IPS DF 4.7 (cell line): ENCODE data around the gene CPM.

Source experiments
- DNase-seq: peaks from one replicate; pipeline ENCODE4 v3.0.0-alpha.2; 2013; ENCODE audit warnings: low spot score; ENCODE audit errors: extremely low read depth

The CPM gene

GRCh38 chr12:68956466-68956865 is 23.5 kb upstream of the CPM start:
- DNase-seq, result no peak

- no peak for DNase-seq
Observed at GRCh38 chr12:68954811-68955210, 21.8 kb upstream of the CPM start.

GRCh38 chr12:68953536-68953935 is 20.6 kb upstream of the CPM start:
- DNase-seq, result no peak

DNA sequence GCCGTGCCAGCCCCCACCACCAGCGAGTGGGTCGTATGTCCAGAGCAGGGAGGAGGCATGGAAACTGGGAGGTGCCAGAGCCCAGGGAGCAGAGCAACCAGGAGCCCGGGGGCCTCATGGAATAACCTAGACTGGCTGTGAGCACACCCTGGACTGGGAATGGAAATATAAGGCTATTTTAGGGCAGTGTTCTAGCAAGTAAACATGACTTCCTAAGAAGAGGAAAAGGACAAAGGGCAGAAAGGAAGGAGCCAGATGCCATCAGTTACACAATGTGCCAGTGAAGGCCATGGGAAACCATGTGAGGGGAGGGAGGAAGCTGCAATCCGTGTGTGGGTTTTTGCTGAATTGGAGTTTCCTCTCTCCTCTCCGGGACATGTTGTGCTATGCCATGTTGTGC is 18.7 kb upstream of the CPM start:
- no peak for DNase-seq

DNA sequence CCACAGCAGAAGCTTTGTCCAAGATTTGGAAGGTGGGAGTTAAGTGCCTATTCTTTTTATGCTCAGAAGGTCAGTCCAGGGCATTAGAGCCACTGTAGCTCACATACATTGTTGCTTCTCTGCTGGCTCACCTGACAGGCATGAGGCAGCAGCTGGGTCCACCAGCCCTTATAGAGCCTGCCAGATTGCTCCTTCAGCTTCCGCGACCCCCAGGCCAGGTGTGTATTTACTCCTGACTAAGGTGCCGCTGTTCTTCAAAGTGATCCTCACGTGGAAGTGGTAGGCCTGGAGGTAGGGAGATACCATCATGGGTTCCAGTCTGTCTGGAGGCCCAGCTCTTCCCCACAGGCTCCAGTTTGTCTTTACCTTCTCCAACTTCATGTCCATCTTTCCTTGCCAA is 17.5 kb upstream of the CPM start:
- no peak for DNase-seq

- DNase-seq, result no peak
Observed at GRCh38 chr12:68945255-68945654, 12.3 kb upstream of the CPM start.

DNA sequence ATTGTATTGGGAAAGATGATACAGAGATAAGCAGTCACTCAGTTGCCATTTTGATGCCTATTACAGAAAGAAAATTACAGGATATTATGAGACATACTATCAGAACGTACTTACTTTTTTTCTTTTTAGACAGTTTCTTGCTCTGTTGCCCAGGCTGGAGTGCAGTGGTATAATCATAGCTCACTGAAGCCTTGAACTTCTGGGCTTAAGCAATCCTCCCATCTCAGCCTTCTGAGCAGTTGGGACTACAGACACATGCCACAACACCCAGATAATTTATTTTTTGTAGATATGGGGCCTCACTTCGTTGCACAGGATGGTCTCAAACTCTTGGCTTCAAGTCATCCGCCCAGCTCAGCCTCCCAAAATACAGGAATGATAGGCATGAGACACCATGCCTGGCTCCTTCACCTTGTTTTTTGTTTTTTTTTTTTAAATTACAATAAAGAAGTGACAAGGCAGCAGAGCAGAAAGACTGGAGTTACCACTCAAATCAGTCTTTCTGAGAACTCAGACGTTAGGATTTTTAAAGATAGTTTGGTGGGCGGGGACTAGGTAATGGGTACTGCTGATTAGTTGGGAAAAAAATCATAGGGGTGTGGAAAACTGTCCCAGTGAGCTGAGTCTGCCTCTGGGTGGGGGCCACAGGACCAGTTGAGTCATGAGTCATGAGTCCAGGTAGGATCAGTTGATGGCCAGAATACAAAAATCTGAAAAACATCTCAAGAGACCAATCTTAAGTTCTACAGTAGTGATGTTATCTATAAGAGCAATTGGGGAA is 11.5 kb upstream of the CPM start:
- no peak for DNase-seq

DNA sequence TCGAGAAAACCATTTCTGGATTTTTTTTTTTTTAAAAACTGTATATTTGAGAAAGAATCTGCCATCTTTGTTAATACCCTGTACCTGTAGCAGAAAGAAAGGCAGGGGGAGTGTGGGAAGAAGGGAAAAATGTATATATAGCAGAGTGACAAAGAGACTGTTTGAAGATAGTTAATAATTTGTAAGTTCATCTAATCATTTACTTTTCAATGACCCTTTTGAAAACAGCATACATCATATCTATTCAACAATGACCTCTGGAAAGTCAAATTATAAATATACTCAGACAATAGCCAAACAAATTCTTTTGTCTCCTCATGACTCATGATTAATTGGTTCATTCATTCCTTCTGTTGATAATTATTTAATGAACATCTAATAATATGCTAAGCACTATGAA is 10.9 kb upstream of the CPM start:
- DNase-seq, result no peak

- DNase-seq, result no peak
Observed at GRCh38 chr12:68940731-68941130, 7.8 kb upstream of the CPM start.

DNA sequence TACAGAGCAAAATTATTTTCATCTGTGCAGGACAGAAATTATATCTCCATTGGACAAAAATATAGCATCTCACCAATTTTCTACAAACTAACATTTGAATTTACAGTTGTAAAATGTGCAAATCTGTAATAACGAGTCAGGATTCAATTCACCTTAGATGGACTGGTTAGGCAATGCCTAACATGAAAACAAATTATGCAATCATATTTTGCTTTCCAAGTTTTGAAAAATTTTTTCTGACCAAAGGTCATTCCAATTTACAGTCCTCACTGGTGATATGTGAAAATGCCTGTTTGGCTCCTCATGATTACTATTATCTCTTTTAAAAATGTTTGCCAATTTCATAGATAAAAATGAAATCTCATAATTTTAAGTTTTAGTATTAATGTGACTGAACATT is 6.5 kb upstream of the CPM start:
- DNase-seq, result no peak

DNA sequence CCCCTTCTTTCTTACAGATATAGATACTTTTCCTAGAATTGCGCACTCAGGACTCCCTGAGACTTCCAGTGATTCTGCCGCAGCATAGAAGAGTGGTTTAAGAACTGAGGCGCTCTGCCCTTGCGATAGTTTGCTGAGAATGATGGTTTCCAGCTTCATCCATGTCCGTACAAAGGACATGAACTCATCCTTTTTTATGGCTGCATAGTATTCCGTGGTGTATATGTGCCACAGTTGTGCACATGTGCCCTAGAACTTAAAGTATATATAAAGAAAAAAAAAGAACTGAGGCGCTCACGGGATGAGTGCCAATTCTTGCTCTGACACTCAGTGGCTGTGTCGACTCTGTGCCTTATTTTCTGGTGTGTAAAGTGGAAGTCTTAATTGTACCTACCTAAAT is 1.4 kb upstream of the CPM start:
- DNase-seq, result no peak

GRCh38 chr12:68932128-68932960 is 627 bp downstream of the CPM start:
- no peak for DNase-seq

GRCh38 chr12:68930178-68930577 is 2.8 kb downstream of the CPM start:
- DNase-seq, result no peak

GRCh38 chr12:68924546-68924945 is 8.4 kb downstream of the CPM start:
- no peak for DNase-seq

GRCh38 chr12:68919581-68920239 is 13.3 kb downstream of the CPM start:
- DNase-seq, result no peak

GRCh38 chr12:68918960-68919359 is 14.0 kb downstream of the CPM start:
- no peak for DNase-seq

- DNase-seq, result no peak
Observed at GRCh38 chr12:68915055-68915454, 17.9 kb downstream of the CPM start.

DNA sequence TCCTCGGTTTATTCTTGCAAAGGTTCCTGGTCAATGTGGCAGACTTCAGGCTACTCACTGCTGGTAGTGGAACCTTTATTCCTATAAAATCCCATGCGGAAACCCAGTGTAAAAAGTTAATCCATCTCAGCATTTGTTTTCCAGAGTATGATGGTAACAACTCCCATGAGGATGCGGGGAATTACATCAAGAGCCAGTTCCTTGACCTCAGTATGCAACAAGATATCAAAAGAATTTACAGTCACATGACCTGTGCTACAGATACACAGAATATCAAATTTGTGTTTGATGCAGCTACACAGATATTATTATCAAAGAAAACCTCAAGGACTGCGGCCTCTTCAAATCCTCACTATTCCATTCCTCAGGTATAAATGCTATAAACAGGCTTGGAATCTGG is 19.3 kb downstream of the CPM start:
- no peak for DNase-seq

GRCh38 chr12:68912916-68913315 is 20.1 kb downstream of the CPM start:
- no peak for DNase-seq

GRCh38 chr12:68911197-68911718 is 21.7 kb downstream of the CPM start:
- no peak for DNase-seq

DNA sequence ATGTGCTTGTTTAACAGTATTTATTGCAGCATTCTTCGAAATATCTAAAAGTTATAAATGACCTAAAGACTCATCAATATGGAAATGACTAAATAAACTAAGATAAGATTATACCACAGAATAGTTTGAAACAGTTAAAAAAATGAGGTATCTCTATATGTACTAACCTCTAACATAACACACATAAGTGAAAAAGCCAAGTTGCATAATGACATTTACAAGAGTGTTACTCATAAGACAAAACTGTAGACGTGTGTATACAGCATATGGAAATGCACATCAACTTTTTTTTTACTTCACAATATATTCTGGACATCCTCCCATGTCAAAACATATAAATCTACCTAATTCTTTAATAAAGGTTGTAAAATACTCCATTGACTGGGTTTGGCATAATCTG is 22.8 kb downstream of the CPM start:
- DNase-seq, result no peak

GRCh38 chr12:68908076-68908475 is 24.9 kb downstream of the CPM start:
- DNase-seq, result no peak
